SU-DHL-6 (cell line): ENCODE results near the gene ITGA6.

Experiments
- H2AFZ ChIP-seq: fragments of 200-600 bp; sonication (generic); 2 replicates; pipeline ENCODE4 v1.6.1; 2014; ENCODE audit warnings: low read depth, mild to moderate bottlenecking, moderate library complexity, mixed read lengths, antibody characterized with exemption, low read length; ENCODE audit not compliant: severe bottlenecking
- H3F3A ChIP-seq: fragments of 200-600 bp; shearing (Covaris generic); 2 replicates; pipeline ENCODE4 v1.6.0; 2016; ENCODE audit warnings: antibody characterized with exemption, mild to moderate bottlenecking; ENCODE audit not compliant: insufficient read depth
- H3K27ac ChIP-seq: fragments of 200-600 bp; sonication (generic); 2 replicates; pipeline ENCODE4 v1.5.1; 2016; ENCODE audit warnings: low read depth, mild to moderate bottlenecking, low read length, moderate library complexity, mixed read lengths
- H3K27me3 ChIP-seq: fragments of 200-600 bp; sonication (generic), shearing (Covaris generic); 2 replicates; pipeline ENCODE4 v1.6.0; 2014; ENCODE audit warnings: mild to moderate bottlenecking, low read length
- H3K36me3 ChIP-seq: fragments of 200-600 bp; sonication (generic); 2 replicates; pipeline ENCODE4 v1.6.1; 2014; ENCODE audit warnings: mild to moderate bottlenecking, low read length, mixed read lengths
- H3K4me2 ChIP-seq: fragments of 300-600, 200-600 bp; shearing (Covaris generic), sonication (generic); 2 replicates; pipeline ENCODE4 v1.6.0; 2014; ENCODE audit warnings: low read length, low read depth, mild to moderate bottlenecking; ENCODE audit not compliant: poor library complexity, severe bottlenecking
- H3K4me3 ChIP-seq: fragments of 200-600 bp; sonication (generic); 2 replicates; pipeline ENCODE4 v1.5.1; 2014; ENCODE audit warnings: antibody characterized with exemption, low read length, mild to moderate bottlenecking, mixed read lengths; ENCODE audit not compliant: insufficient read depth, poor library complexity, severe bottlenecking
- H3K79me2 ChIP-seq: fragments of 200-600 bp; sonication (generic); 2 replicates; pipeline ENCODE4 v1.6.1; 2014; ENCODE audit warnings: mild to moderate bottlenecking, low read length, moderate library complexity; ENCODE audit not compliant: insufficient read depth
- H3K9ac ChIP-seq: fragments of 200-600 bp; sonication (generic); 2 replicates; pipeline ENCODE4 v1.7.0; 2014; ENCODE audit warnings: mild to moderate bottlenecking, low read length
- H3K9me2 ChIP-seq: fragments of 200-600 bp; sonication (generic); replicated peaks from 2 replicates; pipeline ENCODE4 v1.6.1; 2014; ENCODE audit warnings: low read length; ENCODE audit not compliant: insufficient read depth
- H3K9me3 ChIP-seq: fragments of 200-600 bp; sonication (generic); 2 replicates; pipeline ENCODE4 v1.6.1; 2014; ENCODE audit warnings: low read length, mixed read lengths; ENCODE audit not compliant: insufficient read depth
- H4K20me1 ChIP-seq: fragments of 200-600 bp; sonication (generic); 2 replicates; pipeline ENCODE4 v1.6.1; 2014; ENCODE audit warnings: low read depth, mild to moderate bottlenecking, antibody characterized with exemption, low read length, moderate library complexity, mixed read lengths
- EZH2phosphoT487 ChIP-seq: fragments of 200-600 bp; sonication (generic), shearing (Covaris generic); conservative IDR thresholded peaks from 2 replicates; pipeline ENCODE4 v1.6.1; 2018; ENCODE audit warnings: mild to moderate bottlenecking, antibody characterized with exemption, low read length, moderate library complexity, mixed read lengths
- TF ChIP-seq, protein P1 (sequence below): fragments of 200-600 bp; sonication (generic); IDR thresholded peaks from one replicate; pipeline ENCODE4 v1.5.1; 2017; ENCODE audit warnings: antibody characterized with exemption, mild to moderate bottlenecking, low read length, moderate library complexity; ENCODE audit not compliant: insufficient read depth, poor library complexity, severe bottlenecking

Gene ITGA6

GRCh38 chr2:172403881-172404468 lies 23.4 kb upstream of the ITGA6 start:
- no peaks in the 10 kb centered on the region for H3K27me3 ChIP-seq
- no peak overlapping the region for H3K4me2 ChIP-seq
- H3F3A ChIP-seq: no peaks in the 10 kb centered on the region
- TF ChIP-seq EZH2phosphoT487: no peak
- TF ChIP-seq, protein P1, sequence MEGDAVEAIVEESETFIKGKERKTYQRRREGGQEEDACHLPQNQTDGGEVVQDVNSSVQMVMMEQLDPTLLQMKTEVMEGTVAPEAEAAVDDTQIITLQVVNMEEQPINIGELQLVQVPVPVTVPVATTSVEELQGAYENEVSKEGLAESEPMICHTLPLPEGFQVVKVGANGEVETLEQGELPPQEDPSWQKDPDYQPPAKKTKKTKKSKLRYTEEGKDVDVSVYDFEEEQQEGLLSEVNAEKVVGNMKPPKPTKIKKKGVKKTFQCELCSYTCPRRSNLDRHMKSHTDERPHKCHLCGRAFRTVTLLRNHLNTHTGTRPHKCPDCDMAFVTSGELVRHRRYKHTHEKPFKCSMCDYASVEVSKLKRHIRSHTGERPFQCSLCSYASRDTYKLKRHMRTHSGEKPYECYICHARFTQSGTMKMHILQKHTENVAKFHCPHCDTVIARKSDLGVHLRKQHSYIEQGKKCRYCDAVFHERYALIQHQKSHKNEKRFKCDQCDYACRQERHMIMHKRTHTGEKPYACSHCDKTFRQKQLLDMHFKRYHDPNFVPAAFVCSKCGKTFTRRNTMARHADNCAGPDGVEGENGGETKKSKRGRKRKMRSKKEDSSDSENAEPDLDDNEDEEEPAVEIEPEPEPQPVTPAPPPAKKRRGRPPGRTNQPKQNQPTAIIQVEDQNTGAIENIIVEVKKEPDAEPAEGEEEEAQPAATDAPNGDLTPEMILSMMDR: no peak
- H3K9ac ChIP-seq: no peak overlapping the region
- no peaks in the 10 kb centered on the region for H4K20me1 ChIP-seq
- no peak overlapping the region for H3K27ac ChIP-seq
- no peaks in the 10 kb centered on the region for H3K36me3 ChIP-seq
- no peak overlapping the region for H2AFZ ChIP-seq
- no peak overlapping the region for H3K4me3 ChIP-seq
- H3K9me2 ChIP-seq: no peaks in the 10 kb centered on the region
- no peaks in the 10 kb centered on the region for H3K79me2 ChIP-seq
- no peaks in the 10 kb centered on the region for H3K9me3 ChIP-seq

GRCh38 chr2:172404824-172405223 lies 22.6 kb upstream of the ITGA6 start:
- Histone ChIP-seq H3K9me3 (no peaks in the 10 kb centered on the region), H3K9me2 (no peaks in the 10 kb centered on the region), H3K79me2 (no peaks in the 10 kb centered on the region), H3K4me2 (no peak overlapping the region), H4K20me1 (no peaks in the 10 kb centered on the region), H3K9ac (no peak overlapping the region), H2AFZ (no peak overlapping the region), H3K4me3 (no peak overlapping the region), H3K27me3 (no peaks in the 10 kb centered on the region), H3K27ac (no peak overlapping the region), H3K36me3 (no peaks in the 10 kb centered on the region), H3F3A (no peaks in the 10 kb centered on the region)
- TF ChIP-seq, protein P1: no peak
- no peak for TF ChIP-seq EZH2phosphoT487

GRCh38 chr2:172405673-172406072 lies 21.7 kb upstream of the ITGA6 start:
- H3K79me2 ChIP-seq: no peaks in the 10 kb centered on the region
- no peak overlapping the region for H3K4me3 ChIP-seq
- H3K36me3 ChIP-seq: no peaks in the 10 kb centered on the region
- H3F3A ChIP-seq: no peaks in the 10 kb centered on the region
- H3K9me2 ChIP-seq: no peaks in the 10 kb centered on the region
- TF ChIP-seq EZH2phosphoT487: no peak
- TF ChIP-seq, protein P1: no peak
- H2AFZ ChIP-seq: no peak overlapping the region
- H3K27ac ChIP-seq: no peak overlapping the region
- no peak overlapping the region for H3K9ac ChIP-seq
- no peaks in the 10 kb centered on the region for H3K27me3 ChIP-seq
- no peak overlapping the region for H3K4me2 ChIP-seq
- no peaks in the 10 kb centered on the region for H4K20me1 ChIP-seq
- no peaks in the 10 kb centered on the region for H3K9me3 ChIP-seq
